MM.1S (cell line): Measurements from ENCODE around the gene GTPBP8.

Source experiments
- DNase-seq: peaks from one replicate; pipeline ENCODE4 v3.0.0-alpha.2; 2015
- H2AFZ ChIP-seq: fragments of 300-600 bp; sonication (generic); 2 replicates; pipeline ENCODE4 v1.6.0; 2016; ENCODE audit warnings: antibody characterized with exemption, low read length
- H3F3A ChIP-seq: fragments of 300-600 bp; sonication (generic); 2 replicates; pipeline ENCODE4 v1.6.1; 2016; ENCODE audit warnings: mild to moderate bottlenecking, antibody characterized with exemption, low read length, moderate library complexity, mixed read lengths; ENCODE audit not compliant: insufficient read depth
- H3K27ac ChIP-seq: fragments of 300-600 bp; sonication (generic); 2 replicates; pipeline ENCODE4 v1.5.1; 2016; ENCODE audit warnings: mild to moderate bottlenecking, low read length
- H3K27me3 ChIP-seq: fragments of 300-600 bp; sonication (generic); replicated peaks from 2 replicates; pipeline ENCODE4 v1.6.0; 2016; ENCODE audit warnings: low read length; ENCODE audit not compliant: insufficient read depth
- H3K36me3 ChIP-seq: fragments of 300-600 bp; sonication (generic); replicated peaks from 2 replicates; pipeline ENCODE4 v1.6.1; 2016; ENCODE audit warnings: mild to moderate bottlenecking, low read length, mixed read lengths; ENCODE audit not compliant: insufficient read depth
- H3K4me1 ChIP-seq: fragments of 300-600 bp; sonication (generic); 2 replicates; pipeline ENCODE4 v1.6.1; 2016; ENCODE audit warnings: low read length, mixed read lengths
- H3K4me2 ChIP-seq: fragments of 300-600 bp; sonication (generic); 2 replicates; pipeline ENCODE4 v1.6.0; 2016; ENCODE audit warnings: low read depth, low read length
- H3K4me3 ChIP-seq: fragments of 300-600 bp; sonication (generic); 2 replicates; pipeline ENCODE4 v1.5.1; 2016; ENCODE audit warnings: low read length, mixed read lengths
- H3K79me2 ChIP-seq: fragments of 300-600 bp; sonication (generic); 2 replicates; pipeline ENCODE4 v1.6.1; 2016; ENCODE audit warnings: mixed run types, low read length, mixed read lengths
- H3K9ac ChIP-seq: fragments of 300-600 bp; sonication (generic); 2 replicates; pipeline ENCODE4 v1.6.1; 2016; ENCODE audit warnings: low read length, mixed read lengths
- H3K9me2 ChIP-seq: fragments of 300-600 bp; sonication (generic); replicated peaks from 2 replicates; pipeline ENCODE4 v1.6.1; 2016; ENCODE audit warnings: mild to moderate bottlenecking, low read length, mixed read lengths; ENCODE audit not compliant: insufficient read depth
- H3K9me3 ChIP-seq: fragments of 300-600 bp; sonication (generic); replicated peaks from 2 replicates; pipeline ENCODE4 v1.6.1; 2016; ENCODE audit warnings: mild to moderate bottlenecking, low read length, mixed read lengths; ENCODE audit not compliant: insufficient read depth
- H4K20me1 ChIP-seq: fragments of 300-600 bp; sonication (generic); 2 replicates; pipeline ENCODE4 v1.6.1; 2016; ENCODE audit warnings: mild to moderate bottlenecking, low read length, moderate library complexity, mixed read lengths; ENCODE audit not compliant: insufficient read depth
- CTCF ChIP-seq: fragments of 300-600 bp; sonication (generic); IDR thresholded peaks from 2 replicates; pipeline ENCODE4 v1.5.1; 2016; ENCODE audit warnings: antibody characterized with exemption, low read length, mixed read lengths
- EZH2 ChIP-seq: fragments of 300-600 bp; sonication (generic); optimal IDR thresholded peaks from 2 replicates; pipeline ENCODE3; 2017; ENCODE audit warnings: low read depth, mild to moderate bottlenecking, antibody characterized with exemption, low read length, mixed read lengths
- EZH2phosphoT487 ChIP-seq: fragments of 300-600 bp; sonication (generic); IDR thresholded peaks from 2 replicates; pipeline ENCODE4 v1.6.1; 2018; ENCODE audit warnings: antibody characterized with exemption, low read length

Gene GTPBP8

GRCh38 chr3:112974894-112975293, 15.9 kb upstream of the GTPBP8 start, which contains the start of gene CD200R1:
CD200R1 (minus strand) TSS chr3:112975103; CDS start chr3:112974857, 246 bp downstream.
- peak within 1 kb of the TSS; percentile 24 for H2AFZ ChIP-seq
- no peaks in the 10 kb centered on the region for H4K20me1 ChIP-seq
- peak within 1 kb of the TSS; percentile 75 for H3K27ac ChIP-seq
- H3K36me3 ChIP-seq: no peaks in the 10 kb centered on the region
- no peaks in the 10 kb centered on the region for H3K27me3 ChIP-seq
- peak; percentile 21 for DNase-seq
- H3K4me1 ChIP-seq: peaks cover 20% of the 10 kb centered on the region
- H3F3A ChIP-seq: peaks cover 18% of the 10 kb centered on the region
- no peaks in the 10 kb centered on the region for H3K9me2 ChIP-seq
- peak within 1 kb of the TSS; percentile 48 for H3K4me2 ChIP-seq
- peaks cover 41% of the 10 kb centered on the region for H3K79me2 ChIP-seq
- H3K9ac ChIP-seq: peak within 1 kb of the TSS; percentile 54
- peak within 1 kb of the TSS; percentile 63 for H3K4me3 ChIP-seq
- H3K9me3 ChIP-seq: no peaks in the 10 kb centered on the region
- TF ChIP-seq EZH2phosphoT487 (no peak), EZH2 (no peak), CTCF (no peak)

GRCh38 chr3:112976001-112976400, 14.8 kb upstream of the GTPBP8 start:
- peaks cover 20% of the 10 kb centered on the region for H3K4me1 ChIP-seq

GRCh38 chr3:112976953-112977352, 13.8 kb upstream of the GTPBP8 start:
- Histone ChIP-seq H3K9ac (no peak overlapping the region), H3K79me2 (peaks cover 22% of the 10 kb centered on the region), H3K4me3 (no peak overlapping the region), H4K20me1 (no peaks in the 10 kb centered on the region), H3K4me2 (no peak overlapping the region), H3K27ac (no peak overlapping the region), H3K27me3 (no peaks in the 10 kb centered on the region), H3K9me3 (no peaks in the 10 kb centered on the region), H3K36me3 (no peaks in the 10 kb centered on the region), H3K4me1 (peaks cover 20% of the 10 kb centered on the region), H3K9me2 (no peaks in the 10 kb centered on the region), H3F3A (peaks cover 18% of the 10 kb centered on the region), H2AFZ (no peak overlapping the region)
- no peak for DNase-seq
- no peak for TF ChIP-seq CTCF
- no peak for TF ChIP-seq EZH2phosphoT487
- TF ChIP-seq EZH2: no peak

More at GRCh38 chr3:112976001-112976400, 14.8 kb upstream of the GTPBP8 start:
- peak overlapping the region; percentile 24; the same call in 1 of the 2 replicates for H2AFZ ChIP-seq
- no peaks in the 10 kb centered on the region for H3K9me3 ChIP-seq
- H3K79me2 ChIP-seq: peaks cover 31% of the 10 kb centered on the region
- DNase-seq: no peak
- H3K27me3 ChIP-seq: no peaks in the 10 kb centered on the region
- H3K4me3 ChIP-seq: peak overlapping the region; percentile 63; the same call in 1 of the 2 replicates
- no peaks in the 10 kb centered on the region for H3K36me3 ChIP-seq
- H3K4me2 ChIP-seq: peak overlapping the region; percentile 48
- H3F3A ChIP-seq: peaks cover 18% of the 10 kb centered on the region
- no peaks in the 10 kb centered on the region for H4K20me1 ChIP-seq
- H3K9ac ChIP-seq: peak overlapping the region; percentile 54; the same call in 1 of the 2 replicates
- H3K9me2 ChIP-seq: no peaks in the 10 kb centered on the region
- H3K27ac ChIP-seq: peak overlapping the region; percentile 75; the same call in 1 of the 2 replicates
- TF ChIP-seq EZH2phosphoT487 (no peak), EZH2 (no peak), CTCF (no peak)
